A172 (cell line): Measurements from ENCODE around the gene TFR2. TPM values are rescaled to one million over a fixed set of nuclear protein-coding genes. Genes with fewer than 3 reads are reported as not detected.
A peak's percentile ranks its signal among the peaks of the same experiment; 100 is the strongest.

Experiments
- DNase-seq: peaks from one replicate; pipeline ENCODE4 v3.0.0-alpha.2; 2015; ENCODE audit warnings: low spot score
- total RNA-seq: library from RNA; depleted of rRNA; stranded (reverse); fragments of >200 nt; shearing (Covaris generic); gene quantifications from 2 replicates; pipeline ENCODE4 v1.2.3, GENCODE V29; 2014

TFR2 gene
- total RNA-seq, 1 experiment from 2014 or later: not detected

- DNase-seq: no peak
Observed at GRCh38 chr7:100654908-100655831, 13.8 kb upstream of the TFR2 start.

GRCh38 chr7:100649826-100650565 lies 8.6 kb upstream of the TFR2 start:
- no peak for DNase-seq

GRCh38 chr7:100642534-100642907 lies 1.2 kb upstream of the TFR2 start:
- DNase-seq: no peak

- DNase-seq: no peak
Observed at GRCh38 chr7:100641860-100642533, 645 bp upstream of the TFR2 start.

GRCh38 chr7:100640517-100641440 lies 573 bp downstream of the TFR2 start:
- no peak for DNase-seq

- no peak for DNase-seq
Observed at GRCh38 chr7:100639995-100640516, 1.3 kb downstream of the TFR2 start.

GRCh38 chr7:100632951-100633717 lies 8.2 kb downstream of the TFR2 start:
- DNase-seq: no peak

- DNase-seq: no peak
Observed at GRCh38 chr7:100630066-100630465, 11.3 kb downstream of the TFR2 start.

GRCh38 chr7:100629117-100629716 lies 12.1 kb downstream of the TFR2 start:
- peak; percentile 40 for DNase-seq

- DNase-seq: no peak
Observed at GRCh38 chr7:100627238-100627549, 14.2 kb downstream of the TFR2 start.

- peak; percentile 68 for DNase-seq
Observed at GRCh38 chr7:100626530-100627237, 14.7 kb downstream of the TFR2 start.

GRCh38 chr7:100626055-100626454 lies 15.3 kb downstream of the TFR2 start:
- no peak for DNase-seq

- DNase-seq: no peak
Observed at GRCh38 chr7:100623951-100624824, 17.2 kb downstream of the TFR2 start.

GRCh38 chr7:100621554-100621953 lies 19.8 kb downstream of the TFR2 start:
- no peak for DNase-seq

- DNase-seq: no peak
Observed at GRCh38 chr7:100620804-100621203, 20.5 kb downstream of the TFR2 start.

GRCh38 chr7:100620239-100620638 lies 21.1 kb downstream of the TFR2 start:
- no peak for DNase-seq

- DNase-seq: no peak
Observed at GRCh38 chr7:100614308-100614861, 27.0 kb downstream of the TFR2 start.
